Testis (tissue), 2 donors: Measurements from ENCODE around the gene PDGFC.

ENCODE experiments used
- CTCF ChIP-seq, 3 experiments: fragments of 450-650 bp in 2 of 3; fragments of 200-600 bp in 1 of 3; sonication (generic) in 1 of 3; IDR thresholded peaks; one replicate each; pipeline ENCODE4 v1.5.1; 2016 to 2019; ENCODE audit warnings: antibody characterized with exemption in 3 of 3, mild to moderate bottlenecking in 2 of 3, moderate library complexity in 1 of 3
- POLR2A ChIP-seq: fragments of 450-650 bp; IDR thresholded peaks from one replicate; pipeline ENCODE4 v1.6.1; 2017; ENCODE audit warnings: antibody characterized with exemption, mild to moderate bottlenecking, moderate library complexity

- TF ChIP-seq POLR2A (no peak), CTCF (IDR thresholded peaks at IDR 0.05) (no peak)
Measured at GRCh38 chr4:156799121-156799589, 172.4 kb downstream of the PDGFC start.
